Eye (tissue), 1 donor: Measurements from ENCODE around the gene PHF21B.
A peak's percentile ranks its signal among the peaks of the same experiment; 100 is the strongest.

ENCODE experiments used
- DNase-seq: peaks from one replicate; pipeline ENCODE4 v3.0.0-alpha.2; 2015

The PHF21B gene

DNA sequence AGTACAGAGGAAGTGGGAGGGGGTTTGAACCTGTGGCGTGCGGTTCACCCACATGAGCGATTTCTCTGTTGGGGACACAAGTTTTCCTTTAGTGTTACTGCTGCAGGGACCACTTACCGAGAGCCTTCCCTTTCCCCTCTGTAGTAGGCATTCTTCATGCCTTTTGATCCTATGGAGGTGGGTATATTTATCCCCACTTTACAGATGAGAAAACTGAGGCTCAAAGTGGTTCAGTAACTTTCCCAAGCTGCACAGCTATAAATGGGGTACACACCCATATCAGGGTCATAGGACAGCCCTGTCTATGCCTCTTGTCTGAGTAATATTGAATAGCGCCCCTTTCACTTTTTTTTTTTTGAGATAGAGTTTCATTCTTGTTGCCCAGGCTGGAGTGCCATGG is 3.3 kb upstream of the PHF21B start:
- DNase-seq, result no peak

GRCh38 chr22:45010532-45010900 is 711 bp upstream of the PHF21B start:
- DNase-seq, result no peak

- DNase-seq, result peak; percentile 74
Measured at GRCh38 chr22:45008751-45009605, 827 bp downstream of the PHF21B start.

- peak; percentile 77 for DNase-seq
Measured at GRCh38 chr22:45008186-45008681, 1.6 kb downstream of the PHF21B start.

- DNase-seq, result peak; percentile 93
Measured at GRCh38 chr22:45007391-45008185, 2.2 kb downstream of the PHF21B start.

DNA sequence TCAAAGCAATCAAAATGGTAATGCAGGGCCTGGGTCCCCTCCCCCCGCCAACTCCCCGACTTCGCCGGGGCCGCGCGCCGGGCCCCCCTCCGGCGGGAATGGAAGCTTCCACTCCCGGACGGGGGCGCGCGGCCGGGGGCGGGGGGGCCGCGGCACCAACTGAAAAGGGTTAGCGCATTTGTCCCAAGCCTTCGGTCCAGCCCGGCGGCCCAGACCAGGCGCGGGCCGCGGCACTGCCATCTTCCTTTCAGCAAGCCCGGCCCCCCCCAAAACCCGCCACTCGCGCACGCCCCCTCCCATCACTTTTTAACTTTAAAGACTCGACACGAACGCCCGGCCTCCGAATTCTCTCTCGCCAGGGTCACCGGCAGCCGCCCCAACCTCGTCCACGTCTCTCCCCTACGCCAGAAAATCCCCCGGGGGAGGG is 2.8 kb downstream of the PHF21B start:
- DNase-seq, result peak; percentile 93

GRCh38 chr22:45006111-45006963 is 3.5 kb downstream of the PHF21B start:
- peak; percentile 75 for DNase-seq

GRCh38 chr22:45001653-45002052 is 8.2 kb downstream of the PHF21B start:
- DNase-seq, result no peak

GRCh38 chr22:45000330-45000729 is 9.5 kb downstream of the PHF21B start:
- DNase-seq, result no peak

DNA sequence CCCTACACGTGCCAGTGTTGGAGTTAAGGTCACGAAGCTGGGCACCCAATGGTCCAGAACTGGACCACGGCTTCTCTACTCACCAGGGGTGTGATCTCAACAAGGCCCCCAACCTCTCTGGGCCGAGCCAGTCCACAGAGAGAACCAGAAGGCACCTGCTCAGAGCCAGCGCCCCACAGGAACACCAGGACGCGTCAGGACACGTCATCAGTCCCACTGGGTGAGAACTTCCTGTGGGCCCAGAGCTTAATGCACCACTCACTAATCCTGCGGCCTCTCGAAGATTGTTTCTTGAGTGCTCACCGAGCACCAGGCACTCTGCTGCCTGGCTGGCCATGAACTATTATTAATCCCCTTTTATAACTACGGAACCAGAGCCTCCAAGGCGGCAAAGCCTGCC is 10.1 kb downstream of the PHF21B start:
- DNase-seq, result no peak

DNA sequence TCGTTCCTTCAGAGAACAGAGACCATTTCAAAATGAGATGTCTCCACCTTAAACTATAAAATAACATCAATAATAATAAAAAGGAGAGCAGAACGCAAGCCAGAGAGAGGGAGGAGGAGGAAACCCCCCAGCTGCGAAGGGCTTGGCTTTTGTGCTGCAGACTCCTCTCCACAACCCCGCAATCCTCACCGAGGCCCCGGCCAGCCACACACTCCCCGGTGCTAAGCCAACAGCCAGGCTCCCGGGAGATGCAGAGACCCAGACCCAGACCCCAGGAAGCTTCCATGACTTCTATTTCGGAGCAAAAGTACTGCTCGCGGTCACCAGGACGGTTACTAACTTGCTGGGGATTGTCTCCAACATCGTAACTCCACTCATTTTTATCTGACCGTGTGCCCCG is 10.6 kb downstream of the PHF21B start:
- no peak for DNase-seq

- DNase-seq, result no peak
Measured at GRCh38 chr22:44998296-44998695, 11.5 kb downstream of the PHF21B start.

- DNase-seq, result no peak
Measured at GRCh38 chr22:44997060-44997459, 12.7 kb downstream of the PHF21B start.

DNA sequence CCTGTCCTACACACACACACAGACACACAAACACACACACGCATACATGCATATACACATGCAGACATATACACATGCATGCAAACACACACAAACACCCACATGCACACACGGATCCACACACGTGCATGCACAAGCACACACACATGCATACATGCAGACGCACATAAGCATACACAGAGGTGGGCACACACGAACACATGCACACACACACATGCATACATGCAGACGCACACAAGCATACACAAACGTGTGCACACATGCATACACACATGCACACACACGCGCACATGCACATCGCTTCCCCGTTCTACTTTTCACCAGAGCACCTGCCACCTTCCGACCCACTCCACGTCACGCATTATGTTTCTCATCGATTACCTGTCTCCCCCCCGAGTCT is 13.2 kb downstream of the PHF21B start:
- no peak for DNase-seq

- DNase-seq, result no peak
Measured at GRCh38 chr22:44996120-44996519, 13.7 kb downstream of the PHF21B start.

GRCh38 chr22:44995715-44996114 is 14.1 kb downstream of the PHF21B start:
- DNase-seq, result no peak

GRCh38 chr22:44995105-44995514 is 14.7 kb downstream of the PHF21B start:
- DNase-seq, result peak; percentile 35

GRCh38 chr22:44994399-44995104 is 15.3 kb downstream of the PHF21B start:
- DNase-seq, result no peak

GRCh38 chr22:44992166-44992565 is 17.6 kb downstream of the PHF21B start:
- DNase-seq, result no peak

- no peak for DNase-seq
Measured at GRCh38 chr22:44991218-44991617, 18.6 kb downstream of the PHF21B start.

DNA sequence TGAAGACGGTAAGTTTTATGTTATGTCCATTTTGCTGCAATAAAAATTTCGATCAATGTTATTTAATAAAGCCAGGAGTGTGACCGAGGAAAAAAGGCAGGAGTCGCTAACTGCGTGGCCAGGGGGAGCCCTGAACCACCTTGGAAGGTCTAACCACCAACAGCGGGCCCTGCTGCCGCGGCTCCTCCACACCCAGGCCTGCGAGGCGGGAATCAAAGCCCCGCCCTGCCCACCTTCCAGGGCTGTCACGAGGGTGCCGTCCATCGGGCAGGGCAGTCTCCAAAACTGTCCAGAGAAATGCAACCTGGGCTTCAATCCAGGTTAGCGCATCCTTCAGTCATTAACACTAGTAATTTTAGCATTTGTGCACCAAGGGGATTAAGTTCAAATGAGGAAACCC is 19.0 kb downstream of the PHF21B start:
- DNase-seq, result no peak

DNA sequence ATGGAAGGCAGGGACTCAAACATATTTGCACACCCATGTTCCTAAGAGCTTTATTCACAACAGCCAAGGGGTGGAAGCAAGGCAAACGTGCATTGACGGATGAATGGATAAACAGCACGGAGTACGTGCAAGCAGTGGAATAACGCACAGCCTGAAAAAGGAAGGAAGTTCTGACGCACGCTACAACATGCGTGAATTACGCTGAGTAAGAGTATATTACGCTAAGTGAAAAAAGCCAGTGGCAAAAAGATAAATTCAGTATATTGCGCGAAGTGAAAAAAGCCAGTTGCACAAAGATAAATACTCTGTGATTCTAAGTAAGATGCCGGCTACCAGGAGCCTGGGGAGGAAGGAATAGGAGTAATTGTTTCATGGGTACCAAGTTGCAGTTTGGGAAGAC is 19.5 kb downstream of the PHF21B start:
- no peak for DNase-seq
